Measurements from ENCODE around the gene ECHDC3.

Gene ECHDC3

DNA sequence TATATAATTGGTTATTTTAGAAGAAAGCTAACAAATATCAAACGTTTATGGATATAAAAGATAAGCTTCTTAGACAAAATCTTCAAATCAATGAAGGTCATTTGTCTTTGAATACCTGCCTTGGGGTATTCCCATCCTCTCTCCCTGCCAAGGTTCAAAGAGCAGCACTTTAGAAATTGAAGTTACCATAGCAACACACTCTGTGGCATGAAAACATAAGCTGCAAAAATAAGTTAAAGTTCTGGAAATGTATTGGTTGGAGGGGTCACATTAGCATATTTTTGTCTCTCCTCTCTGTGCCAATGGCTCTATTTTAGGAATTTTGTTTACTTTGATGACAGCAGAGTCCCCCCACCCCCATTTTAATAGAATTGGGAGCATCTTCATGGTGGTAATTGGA lies 12.0 kb downstream of the ECHDC3 start:
- DNase-seq, result no peak

DNA sequence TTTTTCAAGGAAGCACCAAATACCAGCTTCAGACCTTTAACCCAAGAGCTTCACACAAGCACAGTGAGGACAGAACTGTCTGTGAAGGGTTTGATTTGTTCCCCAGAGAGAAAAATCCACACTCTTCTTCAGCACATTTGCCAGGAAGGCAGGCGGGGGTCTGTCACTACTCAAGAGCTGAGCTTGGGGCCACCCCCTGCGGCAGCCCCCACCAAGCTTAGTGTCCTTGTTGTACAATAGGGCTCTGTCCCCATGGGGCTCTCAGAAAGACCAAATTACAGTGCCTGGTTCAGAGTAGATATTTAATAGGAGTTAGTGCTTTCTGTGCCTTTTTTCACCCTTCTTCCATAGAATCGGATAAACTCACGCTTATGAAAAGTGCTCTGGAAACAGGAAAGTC lies 12.4 kb downstream of the ECHDC3 start:
- DNase-seq, result no peak

DNA sequence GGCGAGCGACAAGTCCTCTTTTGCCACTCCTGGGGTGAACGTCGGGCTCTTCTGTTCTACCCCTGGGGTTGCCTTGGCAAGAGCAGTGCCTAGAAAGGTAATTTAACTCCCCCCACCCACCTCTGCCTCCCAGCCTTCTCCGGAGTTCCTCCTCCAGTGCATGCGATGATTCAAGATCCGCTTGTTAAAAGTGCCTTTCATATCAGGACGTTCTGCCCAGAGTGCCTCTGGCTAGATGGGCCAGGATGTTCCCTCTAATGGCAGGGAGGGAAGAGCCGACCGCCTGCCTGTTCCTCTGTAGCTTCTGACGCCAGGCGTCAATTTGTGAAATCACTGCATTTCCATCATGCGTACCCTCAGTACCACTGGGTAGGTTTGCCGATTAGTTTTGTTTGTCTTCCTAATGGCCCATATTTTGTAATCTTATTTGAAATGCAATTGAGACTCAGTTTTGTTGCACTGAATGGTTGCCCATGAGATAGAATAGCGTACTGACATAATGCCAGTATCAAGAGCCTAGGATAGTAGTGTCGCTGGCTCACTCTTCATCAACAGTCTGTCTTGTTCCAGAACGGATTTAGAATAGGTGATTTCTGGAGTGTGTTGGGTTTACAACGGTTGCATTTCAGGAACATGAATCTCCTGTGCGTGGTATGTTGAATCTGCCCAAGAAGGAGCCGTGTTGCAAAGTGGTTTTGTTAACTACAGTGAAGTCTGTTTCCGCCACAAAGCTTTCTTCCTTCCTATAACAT lies 13.5 kb downstream of the ECHDC3 start:
- no peak for DNase-seq

- DNase-seq, result no peak
Measured at GRCh38 chr10:11756766-11757315, 14.7 kb downstream of the ECHDC3 start.

DNA sequence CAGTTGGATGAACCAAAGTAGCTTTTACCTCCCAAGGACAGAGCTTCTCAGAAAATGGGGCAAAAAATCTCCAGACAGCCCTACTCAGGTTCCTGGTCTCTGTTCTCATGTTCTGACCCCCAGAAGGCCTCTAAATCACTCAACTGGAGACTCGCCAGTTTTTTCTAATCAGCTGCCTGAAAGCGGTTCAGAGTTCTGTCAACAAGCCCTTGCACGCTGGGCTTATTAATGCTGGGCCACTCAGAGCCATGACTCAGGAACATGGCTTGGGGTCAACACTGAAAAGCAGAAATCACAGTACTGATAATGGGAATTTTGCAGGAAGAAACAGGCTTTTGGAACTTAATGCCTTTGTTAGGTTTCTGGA lies 15.3 kb downstream of the ECHDC3 start:
- no peak for DNase-seq

- peak; percentile 76 for DNase-seq
Measured at GRCh38 chr10:11757821-11758463, 15.8 kb downstream of the ECHDC3 start.

DNA sequence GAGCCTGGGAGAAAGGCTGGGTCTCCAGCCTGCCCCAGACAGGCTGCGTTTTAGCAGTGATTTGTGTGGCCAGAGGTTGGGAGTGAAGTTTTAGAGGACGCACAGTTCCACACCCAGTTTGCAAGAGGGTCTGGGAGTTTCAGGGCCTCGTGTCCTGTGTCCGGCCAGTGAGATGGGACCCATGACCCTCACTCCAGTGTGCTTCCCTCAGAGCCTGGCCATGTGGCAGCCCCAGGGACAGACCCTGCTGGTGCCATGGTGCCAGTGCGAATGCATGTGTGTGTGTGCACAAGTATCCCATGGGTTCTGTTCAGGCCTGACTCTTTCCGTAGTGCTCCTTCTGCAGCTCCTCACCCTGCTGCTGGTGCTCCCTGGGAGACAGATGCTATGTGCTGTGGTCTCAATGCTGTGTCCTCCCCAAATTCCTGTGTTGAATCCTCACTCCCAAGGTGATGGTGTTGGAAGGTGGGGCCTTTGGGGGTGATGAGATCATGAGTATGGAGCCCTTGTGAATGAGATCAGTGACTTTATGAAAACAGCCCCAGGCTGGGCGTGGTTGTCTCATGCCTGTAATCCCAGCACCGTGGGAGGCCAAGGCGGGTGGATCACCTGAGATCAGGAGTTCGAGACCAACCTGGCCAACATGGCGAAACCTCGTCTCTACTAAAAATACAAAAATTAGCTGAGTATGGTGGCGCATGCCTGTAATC lies 16.5 kb downstream of the ECHDC3 start:
- no peak for DNase-seq

GRCh38 chr10:11759347-11759746 lies 17.2 kb downstream of the ECHDC3 start:
- no peak for DNase-seq

DNA sequence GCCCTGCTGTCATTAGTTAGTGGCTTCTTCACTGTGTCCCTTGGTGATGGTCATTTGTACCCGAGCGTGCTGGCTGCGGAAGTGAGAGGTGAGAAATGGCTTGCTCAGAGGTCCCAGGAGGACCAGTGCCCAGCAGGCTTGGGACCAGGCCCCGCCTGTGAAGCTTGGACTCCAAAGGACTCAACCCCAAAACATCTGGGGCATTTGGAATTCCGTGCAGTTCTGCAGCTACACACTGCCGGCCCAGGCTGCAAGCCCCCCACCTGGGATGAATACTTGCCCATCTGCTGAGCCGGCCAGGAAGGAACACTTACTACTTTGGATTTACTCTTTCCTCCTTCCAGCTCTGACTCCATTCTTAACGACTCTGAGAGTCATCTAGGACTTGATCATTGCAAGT lies 18.0 kb downstream of the ECHDC3 start:
- DNase-seq, result no peak

DNA sequence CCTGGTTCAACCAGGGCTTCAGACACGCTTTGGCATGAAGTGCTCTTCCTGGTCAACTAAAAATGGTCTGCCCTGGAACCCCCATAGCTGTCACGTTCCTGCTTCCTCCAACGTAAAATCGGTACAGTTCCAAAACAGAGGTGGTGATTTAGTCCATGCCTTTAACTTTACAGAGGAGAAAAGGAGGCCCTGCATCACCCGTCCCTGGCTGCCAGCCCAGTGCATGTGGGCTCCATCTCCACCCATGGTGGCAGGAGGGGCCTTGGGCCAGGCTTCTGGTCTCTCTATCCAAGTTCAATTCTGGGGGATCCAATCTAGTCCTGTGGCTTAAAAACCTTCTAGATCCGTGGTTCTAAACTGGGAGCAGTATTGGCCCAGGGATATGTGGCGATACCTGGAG lies 18.7 kb downstream of the ECHDC3 start:
- no peak for DNase-seq

DNA sequence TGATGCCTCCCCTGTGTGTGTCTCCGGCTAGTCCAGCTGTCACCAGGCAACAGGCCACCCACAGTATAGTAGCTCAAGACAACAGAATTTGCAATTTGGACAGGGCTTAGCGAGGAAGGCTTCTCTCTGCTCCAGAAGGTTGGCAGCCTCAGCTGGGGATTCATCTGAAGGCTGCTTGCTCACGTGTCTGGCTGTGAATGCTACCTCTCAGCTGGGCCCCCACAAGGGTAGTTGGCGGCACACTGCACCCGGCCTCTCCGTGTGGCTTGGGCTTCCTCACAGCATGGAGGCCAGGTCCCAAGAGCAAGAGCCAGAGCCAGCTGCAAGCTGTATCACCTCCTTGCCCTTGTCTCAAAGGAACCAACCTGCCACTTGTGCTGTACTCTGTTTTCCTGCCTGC lies 19.2 kb downstream of the ECHDC3 start:
- no peak for DNase-seq

- no peak for DNase-seq
Measured at GRCh38 chr10:11762706-11763500, 20.7 kb downstream of the ECHDC3 start.

DNA sequence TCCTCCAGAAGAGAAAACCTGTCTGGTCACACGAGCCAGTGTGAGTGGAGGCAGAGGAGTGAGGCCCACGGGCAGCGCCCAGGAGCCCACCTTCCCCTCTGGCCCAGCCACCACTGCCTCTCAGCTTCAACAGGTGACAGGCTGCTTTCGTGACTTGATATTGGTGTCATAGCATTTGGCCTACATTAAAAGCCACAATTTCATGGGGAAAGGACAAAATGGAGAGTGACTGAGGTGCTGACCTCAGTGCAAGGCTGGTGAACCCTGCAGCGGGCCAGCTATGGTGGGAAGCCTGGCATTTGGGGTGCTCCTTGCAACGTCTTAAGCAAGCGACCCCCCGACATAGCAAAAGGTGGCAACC lies 21.3 kb downstream of the ECHDC3 start:
- no peak for DNase-seq

DNA sequence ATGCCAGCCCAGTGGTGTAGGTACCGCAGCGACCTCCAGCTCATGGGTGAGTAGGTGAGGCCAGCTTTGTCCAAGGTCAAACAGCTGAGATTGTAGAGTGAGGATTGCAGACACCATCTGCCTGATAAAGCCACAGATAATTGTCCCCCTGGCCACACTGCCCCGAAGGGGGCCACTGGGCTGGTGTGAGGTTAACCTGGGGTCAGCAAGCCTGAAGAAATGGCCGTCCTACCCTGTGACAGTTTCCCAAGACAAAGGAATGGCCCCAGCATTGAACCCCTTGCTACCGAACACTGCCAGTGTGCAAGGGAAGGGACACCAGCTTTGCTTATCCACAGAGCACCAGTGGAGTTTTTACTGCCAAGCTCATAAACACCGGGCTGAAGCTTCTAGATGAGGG lies 23.0 kb downstream of the ECHDC3 start:
- no peak for DNase-seq

DNA sequence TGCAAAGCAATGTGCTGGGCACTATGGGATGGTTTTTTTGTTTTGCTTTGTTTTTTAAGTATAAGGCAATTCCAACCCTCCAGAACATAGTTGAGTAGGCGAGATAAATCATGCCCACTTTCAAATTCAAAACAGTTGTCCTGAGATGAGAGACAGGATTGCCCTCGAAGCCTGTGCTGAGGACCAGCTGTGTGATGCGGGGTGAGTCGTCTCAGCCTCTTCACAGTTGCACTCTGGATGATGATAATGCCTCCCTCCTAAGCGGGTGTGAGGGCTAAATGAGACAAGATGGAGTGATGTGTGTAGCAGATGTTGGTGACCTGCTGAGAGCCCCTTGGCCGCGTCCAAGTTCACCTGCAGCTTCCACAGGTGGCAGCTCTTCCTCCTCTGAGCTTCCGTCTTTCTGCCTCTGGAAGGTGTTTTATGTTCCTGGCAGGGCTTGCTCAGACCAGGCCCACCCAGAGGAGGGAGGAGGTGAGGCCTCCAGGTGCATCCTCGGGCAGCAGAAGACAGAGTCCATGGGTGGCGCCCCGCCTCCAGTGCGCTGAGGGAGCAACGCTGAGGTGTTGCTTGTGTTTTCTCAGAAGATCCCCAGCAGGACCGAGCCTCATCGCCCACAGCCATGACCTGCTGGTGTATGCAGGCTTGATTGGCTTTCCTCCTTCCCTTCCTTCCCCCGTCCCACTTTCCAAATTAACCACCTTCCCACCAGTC lies 30.6 kb downstream of the ECHDC3 start:
- no peak for DNase-seq

DNA sequence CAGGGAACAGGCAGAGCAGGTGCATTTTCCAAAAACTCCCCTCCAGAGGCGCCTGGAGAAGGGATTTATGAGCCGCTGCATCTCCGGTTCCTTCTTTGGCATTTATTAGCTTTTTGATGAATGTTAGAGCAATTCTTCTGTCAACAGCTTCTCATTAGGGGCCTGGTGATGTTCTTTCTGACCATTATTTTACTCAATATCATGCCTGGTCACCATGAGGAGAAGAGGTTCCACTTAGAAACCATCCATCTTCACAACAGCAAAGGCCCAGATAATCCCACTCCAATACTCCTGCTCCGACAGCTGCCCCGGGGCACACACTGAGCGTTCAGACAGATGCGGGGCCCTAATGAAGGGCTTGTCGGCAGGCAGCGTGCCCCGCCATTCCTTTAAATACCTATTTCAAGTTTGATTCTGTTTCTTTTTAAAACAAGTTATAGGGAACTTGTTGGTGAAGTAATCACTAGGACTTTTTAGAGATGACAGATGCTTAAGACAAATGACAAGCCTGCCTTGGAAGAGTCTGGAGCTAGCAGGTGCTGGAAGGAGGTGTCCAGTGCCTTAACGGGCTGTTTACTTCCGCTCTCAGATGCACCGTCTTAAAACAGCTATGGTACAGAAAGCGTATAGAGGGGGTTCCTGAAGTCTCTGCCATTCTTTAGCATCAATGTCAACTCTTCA lies 31.7 kb downstream of the ECHDC3 start:
- no peak for DNase-seq

- DNase-seq, result no peak
Measured at GRCh38 chr10:11775412-11775811, 33.2 kb downstream of the ECHDC3 start.

DNA sequence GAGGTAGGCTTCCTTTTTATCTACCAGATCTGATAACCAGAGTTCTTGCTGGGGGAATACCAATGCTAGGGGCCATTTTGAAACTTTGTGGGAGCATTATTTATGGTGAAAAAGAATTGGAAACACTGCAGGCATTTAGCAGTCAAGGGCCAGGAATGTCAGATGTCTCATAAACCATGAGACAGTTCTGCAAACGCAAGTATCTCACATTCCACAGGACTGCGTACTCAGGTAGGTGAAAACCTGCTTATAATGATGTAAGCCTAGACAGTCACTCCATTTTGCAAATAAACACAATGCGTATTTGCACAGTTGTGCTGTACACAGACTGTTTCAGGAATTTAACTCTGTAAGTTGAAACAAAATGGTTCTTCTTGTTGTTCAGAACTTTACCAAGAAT lies 33.9 kb downstream of the ECHDC3 start:
- DNase-seq, result no peak

- no peak for DNase-seq
Measured at GRCh38 chr10:11781114-11781513, 38.9 kb downstream of the ECHDC3 start.

DNA sequence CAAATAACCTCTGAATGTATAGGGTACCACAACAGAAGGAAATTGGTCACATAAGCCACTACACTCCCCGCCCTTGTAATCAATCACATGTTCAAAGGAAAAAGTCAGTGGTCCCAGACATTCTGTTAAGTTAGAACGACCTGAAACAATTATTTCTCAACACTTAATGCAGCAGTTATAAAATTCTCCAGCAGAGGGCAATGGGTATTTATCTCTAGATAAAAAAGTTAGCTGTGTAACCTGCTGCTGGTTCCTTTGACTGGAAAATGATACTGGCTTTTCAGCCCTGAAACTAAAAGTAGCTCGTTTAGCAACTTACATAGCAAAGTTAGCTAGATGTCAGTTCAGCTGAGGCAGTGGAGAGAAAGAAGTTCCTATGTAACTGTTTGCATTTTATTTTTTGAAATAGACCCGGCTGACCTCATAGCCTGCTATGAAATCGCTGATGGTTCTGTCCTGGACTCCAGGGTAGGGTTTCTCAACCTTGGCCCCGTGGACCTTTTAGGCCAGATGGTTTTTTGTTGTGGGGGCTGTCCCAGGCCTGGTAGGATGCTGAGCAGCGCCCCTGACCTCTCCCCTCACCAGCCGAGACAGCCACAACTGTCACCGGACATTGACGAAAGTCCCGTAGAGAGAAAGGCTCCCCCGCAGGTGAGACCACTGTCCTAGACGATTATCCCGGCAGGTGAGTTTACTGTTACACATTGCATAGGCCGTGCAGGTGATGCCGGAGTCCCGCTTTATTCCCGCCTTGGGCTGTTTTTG lies 40.8 kb downstream of the ECHDC3 start:
- DNase-seq, result no peak

GRCh38 chr10:11783558-11783865 lies 41.3 kb downstream of the ECHDC3 start:
- no peak for DNase-seq
